GM10266 (cell line): ENCODE data around the gene SLC22A4.

Experiments used
- DNase-seq: peaks from one replicate; pipeline ENCODE4 v3.0.0; 2012; ENCODE audit errors: extremely low spot score
- CTCF ChIP-seq: IDR thresholded peaks from 2 replicates; pipeline ENCODE4 v1.5.1; 2012; ENCODE audit warnings: mild to moderate bottlenecking, low read depth; ENCODE audit not compliant: control insufficient read depth, insufficient read depth; ENCODE audit errors: missing control alignments

SLC22A4 gene

GRCh38 chr5:132267166-132267739, 26.9 kb upstream of the SLC22A4 start:
- DNase-seq = no peak
- no peak for TF ChIP-seq CTCF

- no peak for DNase-seq
- no peak for TF ChIP-seq CTCF
Observed at GRCh38 chr5:132267931-132268768, 26.0 kb upstream of the SLC22A4 start.

- TF ChIP-seq CTCF = no peak
Observed at GRCh38 chr5:132268769-132269551, 25.2 kb upstream of the SLC22A4 start.

GRCh38 chr5:132269635-132270334, 24.4 kb upstream of the SLC22A4 start:
- no peak for TF ChIP-seq CTCF
- DNase-seq = no peak

More at GRCh38 chr5:132268769-132269551, 25.2 kb upstream of the SLC22A4 start:
- peak; percentile 86 for DNase-seq

GRCh38 chr5:132270335-132270665, 23.9 kb upstream of the SLC22A4 start:
- no peak for DNase-seq
- TF ChIP-seq CTCF = no peak

GRCh38 chr5:132270706-132271105, 23.5 kb upstream of the SLC22A4 start:
- DNase-seq = no peak
- no peak for TF ChIP-seq CTCF
